Measurements from ENCODE around the gene CFAP206. TPM values are rescaled to one million over a fixed set of nuclear protein-coding genes. Genes with fewer than 3 reads are reported as not detected.

The CFAP206 gene
- total RNA-seq, 4 donors from 2014 or later, result 0.23 to 0.47 TPM; not detected in 2

DNA sequence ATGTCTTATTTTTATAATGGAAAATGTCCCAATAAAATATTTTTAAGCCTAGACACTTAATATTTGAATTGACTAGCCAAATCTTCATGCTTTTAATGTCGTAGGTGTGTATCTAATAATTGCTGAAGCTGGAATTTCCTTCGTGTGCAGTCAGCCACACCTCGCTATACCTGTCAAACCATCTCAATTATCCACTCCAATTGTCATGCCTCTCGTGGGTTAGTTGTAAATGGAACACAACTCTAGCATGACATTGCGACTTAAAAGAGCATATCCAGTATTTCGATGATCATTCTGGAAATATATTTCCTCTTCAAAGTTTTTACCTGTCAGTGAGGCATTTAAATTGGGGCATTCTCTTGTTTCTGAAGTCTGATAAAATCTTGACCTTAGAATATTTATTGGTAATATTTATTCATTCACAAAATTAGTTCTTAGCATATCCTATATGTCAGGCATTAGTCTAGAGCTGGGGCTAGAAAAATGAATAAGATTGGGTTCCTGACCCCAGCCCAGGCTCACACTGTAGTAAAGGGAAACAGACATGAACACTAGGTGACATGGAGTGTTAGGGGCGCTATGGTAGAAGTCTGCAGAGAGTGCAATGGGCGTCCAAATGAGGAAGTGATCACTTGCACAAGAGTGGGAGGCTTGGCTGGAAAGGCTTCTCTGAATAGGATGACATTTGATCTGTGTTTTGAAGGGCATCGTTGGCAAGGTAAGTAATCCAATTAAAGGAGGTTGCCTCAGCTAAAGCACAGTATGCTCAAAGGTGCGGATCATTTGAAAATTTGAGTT, 11.0 kb upstream of the CFAP206 start:
- no peak for ATAC-seq
- TF ChIP-seq, protein P1, sequence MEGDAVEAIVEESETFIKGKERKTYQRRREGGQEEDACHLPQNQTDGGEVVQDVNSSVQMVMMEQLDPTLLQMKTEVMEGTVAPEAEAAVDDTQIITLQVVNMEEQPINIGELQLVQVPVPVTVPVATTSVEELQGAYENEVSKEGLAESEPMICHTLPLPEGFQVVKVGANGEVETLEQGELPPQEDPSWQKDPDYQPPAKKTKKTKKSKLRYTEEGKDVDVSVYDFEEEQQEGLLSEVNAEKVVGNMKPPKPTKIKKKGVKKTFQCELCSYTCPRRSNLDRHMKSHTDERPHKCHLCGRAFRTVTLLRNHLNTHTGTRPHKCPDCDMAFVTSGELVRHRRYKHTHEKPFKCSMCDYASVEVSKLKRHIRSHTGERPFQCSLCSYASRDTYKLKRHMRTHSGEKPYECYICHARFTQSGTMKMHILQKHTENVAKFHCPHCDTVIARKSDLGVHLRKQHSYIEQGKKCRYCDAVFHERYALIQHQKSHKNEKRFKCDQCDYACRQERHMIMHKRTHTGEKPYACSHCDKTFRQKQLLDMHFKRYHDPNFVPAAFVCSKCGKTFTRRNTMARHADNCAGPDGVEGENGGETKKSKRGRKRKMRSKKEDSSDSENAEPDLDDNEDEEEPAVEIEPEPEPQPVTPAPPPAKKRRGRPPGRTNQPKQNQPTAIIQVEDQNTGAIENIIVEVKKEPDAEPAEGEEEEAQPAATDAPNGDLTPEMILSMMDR (IDR thresholded peaks at IDR 0.05), result no peak
- TF ChIP-seq EP300 (IDR thresholded peaks at IDR 0.05) (no peak), POLR2AphosphoS5 (IDR thresholded peaks at IDR 0.05) (no peak), POLR2A (IDR thresholded peaks at IDR 0.05) (no peak)
- H3K27ac ChIP-seq, result no peak overlapping the region
- no peaks in the 10 kb centered on the region for H3K9me3 ChIP-seq
- no peaks in the 10 kb centered on the region for H3K36me3 ChIP-seq
- no peak overlapping the region for H3K4me3 ChIP-seq
- 77 to 81% methylated on average over 9 to 10 of the region's 10 CpGs for WGBS, 2 donors (ENCODE audit: low coverage in 1 of 2)
- H3K4me1 ChIP-seq, result no peaks in the 10 kb centered on the region
- no peaks in the 10 kb centered on the region for H3K27me3 ChIP-seq

DNA sequence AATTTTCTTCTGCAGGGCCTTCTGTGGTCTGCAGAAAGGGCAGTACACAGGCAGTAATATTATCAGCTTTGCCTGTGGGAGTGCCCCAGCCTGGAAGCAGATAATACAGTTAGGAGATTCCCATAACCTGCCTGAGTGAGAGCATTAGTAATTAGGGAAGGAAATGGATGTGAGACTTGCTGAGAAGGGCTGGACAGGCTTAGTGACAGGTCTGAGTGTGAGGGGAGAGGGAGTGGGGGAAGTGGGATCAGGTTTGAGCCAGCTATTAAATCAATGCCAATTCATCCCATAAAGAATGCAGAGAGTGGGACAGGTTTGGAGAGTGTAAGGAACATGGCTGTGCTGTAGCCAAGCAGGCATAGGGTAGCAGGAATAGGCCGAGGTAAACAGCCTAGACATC, 10.1 kb upstream of the CFAP206 start:
- TF ChIP-seq EP300 (IDR thresholded peaks at IDR 0.05), result no peak
- TF ChIP-seq, protein P1 (IDR thresholded peaks at IDR 0.05), result no peak
- no peak for TF ChIP-seq POLR2AphosphoS5 (IDR thresholded peaks at IDR 0.05)
- no peak for TF ChIP-seq POLR2A (IDR thresholded peaks at IDR 0.05)
- Histone ChIP-seq H3K36me3 (no peaks in the 10 kb centered on the region), H3K27me3 (no peaks in the 10 kb centered on the region), H3K9me3 (no peaks in the 10 kb centered on the region), H3K4me1 (no peaks in the 10 kb centered on the region), H3K4me3 (no peak overlapping the region), H3K27ac (no peak overlapping the region)
- no peak for ATAC-seq
- 71 to 100% methylated on average over 1 of the region's 1 CpG for WGBS, 2 donors (ENCODE audit: low coverage in 1 of 2)

DNA sequence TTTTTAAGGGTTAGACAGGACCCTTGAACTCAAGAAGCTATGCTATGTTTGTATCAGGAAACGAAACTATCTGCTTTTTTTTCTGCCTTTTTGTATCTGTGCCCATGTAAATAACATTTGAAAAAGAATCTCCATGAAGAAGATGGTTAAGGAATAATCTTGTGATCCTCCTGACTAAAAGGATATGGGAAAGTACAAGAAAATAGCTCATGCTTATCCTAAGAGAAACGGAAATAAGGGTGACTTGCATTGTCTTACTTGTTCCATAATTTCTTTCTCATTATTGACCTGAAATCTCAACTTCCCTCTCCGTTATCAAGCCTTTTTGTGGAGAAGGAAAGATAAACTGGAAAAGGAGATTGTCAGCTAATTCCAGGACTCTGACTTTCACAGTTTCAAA, 5.9 kb upstream of the CFAP206 start:
- WGBS, 2 donors (ENCODE audit: low coverage in 1 of 2), result 74 to 83% methylated on average over 3 of the region's 3 CpGs
- Histone ChIP-seq H3K27ac (no peak overlapping the region), H3K4me1 (peaks cover 0 to under 1% (median 0%) of the 10 kb centered on the region in 3 donors), H3K27me3 (no peaks in the 10 kb centered on the region), H3K36me3 (no peaks in the 10 kb centered on the region), H3K4me3 (no peak overlapping the region), H3K9me3 (no peaks in the 10 kb centered on the region)
- ATAC-seq, result no peak
- TF ChIP-seq POLR2A (IDR thresholded peaks at IDR 0.05), result no peak

DNA sequence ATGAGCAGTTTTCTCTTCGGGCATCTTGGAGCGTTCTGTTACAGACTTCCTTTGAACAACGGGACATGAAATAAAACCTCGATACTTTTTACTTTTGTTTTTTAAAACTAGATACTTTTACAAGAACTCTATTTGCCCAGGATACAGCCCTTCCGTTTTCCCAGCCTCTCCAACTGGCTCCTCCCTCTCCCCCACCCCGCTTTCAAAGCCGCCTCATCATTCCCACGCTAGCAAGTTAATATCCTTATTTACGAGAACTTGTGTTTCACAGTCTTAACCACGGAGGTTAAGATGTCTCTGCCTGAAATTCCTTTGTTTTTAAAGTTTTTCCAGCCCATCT, 241 bp upstream of the CFAP206 start:
- Histone ChIP-seq H3K4me1 (peaks cover 0 to 10% (median 0%) of the 10 kb centered on the region in 3 donors), H3K27ac (peak overlapping the region; percentile 11 to 85 (median 82)), H3K9me3 (no peaks in the 10 kb centered on the region), H3K36me3 (no peaks in the 10 kb centered on the region), H3K27me3 (peaks cover 4% of the 10 kb centered on the region), H3K4me3 (peak overlapping the region; percentile 54 to 75)
- peak; percentile 56 for ATAC-seq
- 1 to 2% methylated on average over 10 of the region's 10 CpGs for WGBS, 2 donors (ENCODE audit: low coverage in 1 of 2)
- TF ChIP-seq POLR2AphosphoS5 (IDR thresholded peaks at IDR 0.05) (no peak), POLR2A (IDR thresholded peaks at IDR 0.05) (no peak), EP300 (IDR thresholded peaks at IDR 0.05) (no peak)
- TF ChIP-seq, protein P1 (IDR thresholded peaks at IDR 0.05), result no peak

DNA sequence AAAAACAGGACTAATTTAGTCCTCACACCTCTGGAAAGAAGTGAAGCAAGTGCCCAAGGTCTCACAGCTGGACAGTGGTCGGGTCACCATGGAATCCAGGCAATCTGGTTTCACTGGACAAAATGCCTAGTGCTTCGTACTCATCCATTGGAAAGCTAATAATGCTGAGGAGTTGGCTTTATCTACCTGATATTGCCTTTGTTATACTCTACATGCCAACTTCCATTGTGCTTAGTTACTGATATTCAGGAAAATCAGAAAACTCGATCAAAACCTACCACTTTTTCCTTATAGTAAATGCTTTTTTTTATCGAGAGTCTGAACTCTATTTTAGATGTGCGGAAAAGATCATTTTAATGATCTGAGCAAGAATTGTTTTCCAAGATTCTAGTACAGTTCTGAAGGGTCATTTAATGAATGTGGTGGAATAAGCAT, 966 bp downstream of the CFAP206 start:
- Histone ChIP-seq H3K27me3 (peaks cover 6% of the 10 kb centered on the region), H3K27ac (peak overlapping the region; percentile 25 to 85 (median 82)), H3K4me1 (peaks cover 0 to 10% (median 0%) of the 10 kb centered on the region in 3 donors), H3K4me3 (peak overlapping the region; percentile 54 to 75), H3K36me3 (no peaks in the 10 kb centered on the region), H3K9me3 (no peaks in the 10 kb centered on the region)
- WGBS, 2 donors (ENCODE audit: low coverage in 1 of 2), result 35 to 41% methylated on average over 5 of the region's 5 CpGs
- no peak for ATAC-seq
- no peak for TF ChIP-seq POLR2A (IDR thresholded peaks at IDR 0.05)
- TF ChIP-seq POLR2AphosphoS5 (IDR thresholded peaks at IDR 0.05), result no peak
- TF ChIP-seq, protein P1 (IDR thresholded peaks at IDR 0.05), result no peak
- no peak for TF ChIP-seq EP300 (IDR thresholded peaks at IDR 0.05)

Data from gastroesophageal sphincter (tissue), 4 donors.